PC-9 (cell line): ENCODE measurements around the gene CTNND2. TPM values are rescaled to one million over a fixed set of nuclear protein-coding genes. Genes with fewer than 3 reads are reported as not detected.

Source experiments
- BruUV-seq: library from RNA; stranded (reverse); fragments of 400-500 nt; replicated peaks from 2 replicates; lab custom pipeline; 2021; lab: Mats Ljungman, UMichigan
- CTCF ChIA-PET: fragments of 300-600 bp; sonication (Branson Sonifier 250); formaldehyde crosslinking; loops from one replicate; lab custom pipeline; 2022; ENCODE audit warnings: antibody characterized with exemption; lab: Charles Lee
- POLR2A ChIA-PET: fragments of 300-600 bp; sonication (Branson Sonifier 250); formaldehyde crosslinking; loops from one replicate; lab custom pipeline; 2022; ENCODE audit warnings: antibody characterized with exemption; ENCODE audit not compliant: unreplicated experiment; lab: Charles Lee
- DNase-seq, 2 experiments: peaks; one replicate each; pipeline versions ENCODE4 v3.0.0 to v3.0.0-alpha.2; 2015 to 2022; ENCODE audit warnings: mixed read lengths in 1 of 2
- H2AFZ ChIP-seq: fragments of 200-600 bp; sonication (generic); 2 replicates; pipeline ENCODE4 v1.8.1; 2017; ENCODE audit warnings: antibody characterized with exemption
- H3F3A ChIP-seq: fragments of 200-600 bp; sonication (generic); 2 replicates; pipeline ENCODE4 v1.8.1; 2017; ENCODE audit warnings: antibody characterized with exemption, mild to moderate bottlenecking, low read depth; ENCODE audit not compliant: insufficient read depth
- H3K27ac ChIP-seq: fragments of 200-600 bp; sonication (generic); 2 replicates; pipeline ENCODE4 v1.6.1; 2016; ENCODE audit warnings: mixed run types
- H3K27me3 ChIP-seq: fragments of 200-600 bp; sonication (generic); 2 replicates; pipeline ENCODE4 v1.6.1; 2016; ENCODE audit warnings: low read depth, mixed run types; ENCODE audit not compliant: insufficient read depth
- H3K36me3 ChIP-seq: fragments of 200-600 bp; sonication (generic); 2 replicates; pipeline ENCODE4 v1.6.1; 2016; ENCODE audit warnings: low read depth, mixed run types
- H3K4me1 ChIP-seq: fragments of 200-600 bp; sonication (generic); replicated peaks from 2 replicates; pipeline ENCODE4 v1.6.1; 2016; ENCODE audit warnings: mixed run types; ENCODE audit not compliant: insufficient read depth
- H3K4me2 ChIP-seq: fragments of 200-600 bp; sonication (generic); 2 replicates; pipeline ENCODE4 v1.6.1; 2017; ENCODE audit warnings: mixed run types
- H3K4me3 ChIP-seq: fragments of 200-600 bp; sonication (generic); 2 replicates; pipeline ENCODE4 v1.6.1; 2016; ENCODE audit warnings: mixed run types
- H3K79me2 ChIP-seq: fragments of 200-600 bp; sonication (generic); 2 replicates; pipeline ENCODE4 v1.6.1; 2017; ENCODE audit warnings: low read depth, mixed run types
- H3K9me2 ChIP-seq: fragments of 200-600 bp; sonication (generic); 2 replicates; pipeline ENCODE4 v1.8.1; 2017; ENCODE audit warnings: mild to moderate bottlenecking; ENCODE audit not compliant: insufficient read depth
- H3K9me3 ChIP-seq: fragments of 200-600 bp; sonication (generic); 2 replicates; pipeline ENCODE4 v1.8.1; 2016; ENCODE audit warnings: low read depth; ENCODE audit not compliant: insufficient read depth
- H4K20me1 ChIP-seq: fragments of 200-600 bp; sonication (generic); 2 replicates; pipeline ENCODE4 v1.8.1; 2017; ENCODE audit not compliant: insufficient read depth
- EZH2 ChIP-seq: fragments of 200-600 bp; sonication (generic); IDR thresholded peaks from 2 replicates; pipeline ENCODE4 v1.8.0; 2017; ENCODE audit warnings: antibody characterized with exemption, low read depth
- intact Hi-C: fragments of 100-400 bp; cut with micrococcal nuclease; formaldehyde crosslinking; loops from one replicate; pipeline ENCODE4 v1.10.0; 2022; ENCODE audit not compliant: unreplicated experiment
- total RNA-seq: library from RNA; stranded (reverse); gene quantifications from 2 replicates; pipeline ENCODE4 v1.2.3, GENCODE V29; 2021
- TF ChIP-seq, protein P1 (sequence below): fragments of 200-600 bp; sonication (generic); conservative IDR thresholded peaks from 2 replicates; pipeline ENCODE4 v1.6.1; 2017; ENCODE audit warnings: mixed run types, antibody characterized with exemption, mild to moderate bottlenecking, moderate library complexity

CTNND2 gene
- total RNA-seq, 1 experiment from 2014 or later: not detected

DNA sequence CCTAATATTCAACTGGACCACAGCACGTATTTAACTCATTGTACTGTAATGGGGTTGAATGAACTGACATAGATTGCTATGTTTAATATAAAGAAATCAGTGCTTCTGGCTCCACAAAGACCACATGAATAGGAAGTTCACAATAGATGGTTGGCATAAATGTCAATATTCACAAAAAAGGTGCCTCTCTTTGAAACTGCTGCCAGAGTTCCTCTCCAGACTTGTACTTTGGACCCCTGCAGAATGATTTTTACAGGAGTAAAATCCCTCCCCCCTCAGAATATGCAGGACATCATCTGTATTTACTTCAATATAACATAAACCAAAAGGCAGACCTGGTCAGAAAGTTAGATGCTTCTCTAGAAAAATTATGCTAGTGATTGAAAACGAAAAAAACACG lies 634.7 kb downstream of the CTNND2 start:
- H3K27me3 ChIP-seq: peaks cover 33% of the 10 kb centered on the region
- 0 out of 2 replicates have a peak, but pooled peaks cover 4% of the 10 kb centered on the region for H4K20me1 ChIP-seq
- no peak overlapping the region for H3K27ac ChIP-seq
- no peaks in the 10 kb centered on the region for H3K9me2 ChIP-seq
- ChIA-PET POLR2A (no interaction called here), CTCF (no interaction called here)
- DNase-seq: no peak
- no peak for TF ChIP-seq EZH2
- TF ChIP-seq, protein P1, sequence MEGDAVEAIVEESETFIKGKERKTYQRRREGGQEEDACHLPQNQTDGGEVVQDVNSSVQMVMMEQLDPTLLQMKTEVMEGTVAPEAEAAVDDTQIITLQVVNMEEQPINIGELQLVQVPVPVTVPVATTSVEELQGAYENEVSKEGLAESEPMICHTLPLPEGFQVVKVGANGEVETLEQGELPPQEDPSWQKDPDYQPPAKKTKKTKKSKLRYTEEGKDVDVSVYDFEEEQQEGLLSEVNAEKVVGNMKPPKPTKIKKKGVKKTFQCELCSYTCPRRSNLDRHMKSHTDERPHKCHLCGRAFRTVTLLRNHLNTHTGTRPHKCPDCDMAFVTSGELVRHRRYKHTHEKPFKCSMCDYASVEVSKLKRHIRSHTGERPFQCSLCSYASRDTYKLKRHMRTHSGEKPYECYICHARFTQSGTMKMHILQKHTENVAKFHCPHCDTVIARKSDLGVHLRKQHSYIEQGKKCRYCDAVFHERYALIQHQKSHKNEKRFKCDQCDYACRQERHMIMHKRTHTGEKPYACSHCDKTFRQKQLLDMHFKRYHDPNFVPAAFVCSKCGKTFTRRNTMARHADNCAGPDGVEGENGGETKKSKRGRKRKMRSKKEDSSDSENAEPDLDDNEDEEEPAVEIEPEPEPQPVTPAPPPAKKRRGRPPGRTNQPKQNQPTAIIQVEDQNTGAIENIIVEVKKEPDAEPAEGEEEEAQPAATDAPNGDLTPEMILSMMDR: no peak
- no peak overlapping the region for H3K4me2 ChIP-seq
- no TSS peak for BruUV-seq
- no peaks in the 10 kb centered on the region for H3F3A ChIP-seq
- no peak overlapping the region for H2AFZ ChIP-seq
- no peaks in the 10 kb centered on the region for H3K36me3 ChIP-seq
- H3K9me3 ChIP-seq: no peaks in the 10 kb centered on the region
- H3K79me2 ChIP-seq: no peaks in the 10 kb centered on the region
- no peaks in the 10 kb centered on the region for H3K4me1 ChIP-seq
- intact Hi-C loops: loop anchor here (10.0 kb wide), 1 partner anchor 815 kb away; no protein-coding TSS in a partner anchor
- H3K4me3 ChIP-seq: no peak overlapping the region

DNA sequence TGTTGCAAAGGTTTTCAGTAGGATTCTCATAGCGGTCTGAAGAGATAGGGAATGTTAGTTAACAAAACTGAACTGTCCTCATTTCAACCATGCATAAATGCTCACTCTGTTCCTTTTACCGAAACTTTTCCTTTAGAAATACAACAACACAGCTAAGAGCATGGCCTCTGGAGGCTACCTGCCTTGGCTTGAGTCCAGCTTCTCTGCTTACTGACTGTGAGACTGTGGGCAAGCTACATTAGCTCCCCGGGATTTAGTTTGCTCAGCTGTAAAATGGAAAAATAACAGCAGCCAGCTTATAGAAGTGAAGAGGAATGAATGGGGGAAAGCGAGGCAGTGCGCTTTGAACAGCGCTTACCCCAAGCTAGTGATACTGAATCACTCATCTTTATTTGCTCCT lies 635.4 kb downstream of the CTNND2 start:
- intact Hi-C loops: loop anchor here (10.0 kb wide), 1 partner anchor 814 kb away; no protein-coding TSS in a partner anchor
- no TSS peak for BruUV-seq
- Histone ChIP-seq H3K4me1 (no peaks in the 10 kb centered on the region), H2AFZ (no peak overlapping the region), H3K27me3 (peaks cover 27% of the 10 kb centered on the region), H3K36me3 (no peaks in the 10 kb centered on the region), H3K9me3 (no peaks in the 10 kb centered on the region), H3K27ac (no peak overlapping the region), H3F3A (no peaks in the 10 kb centered on the region), H4K20me1 (0 out of 2 replicates have a peak, but pooled peaks cover 4% of the 10 kb centered on the region), H3K79me2 (no peaks in the 10 kb centered on the region), H3K4me3 (no peak overlapping the region), H3K9me2 (no peaks in the 10 kb centered on the region), H3K4me2 (no peak overlapping the region)
- ChIA-PET POLR2A (no interaction called here), CTCF (no interaction called here)
- no peak for DNase-seq
- no peak for TF ChIP-seq EZH2
- TF ChIP-seq, protein P1: no peak

DNA sequence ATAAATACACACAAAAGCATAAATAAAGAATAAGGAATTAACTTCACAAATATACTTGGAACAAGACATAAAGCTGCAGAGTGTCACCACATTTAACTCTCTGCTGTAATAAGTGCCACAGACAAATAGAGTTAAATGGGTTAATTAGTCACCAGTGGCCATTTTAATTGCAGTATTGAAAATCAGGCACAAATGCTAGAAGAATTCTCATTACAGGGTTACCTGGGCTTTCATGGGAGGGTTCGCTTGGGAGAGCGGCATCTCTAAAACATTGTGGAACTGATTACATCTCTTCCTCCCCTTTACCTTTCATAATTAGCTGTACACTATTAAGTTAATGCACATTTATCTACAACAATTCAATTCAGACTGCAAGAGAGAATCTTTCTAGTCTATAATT lies 637.9 kb downstream of the CTNND2 start:
- Histone ChIP-seq H2AFZ (no peak overlapping the region), H3K27me3 (peaks cover 12% of the 10 kb centered on the region), H3F3A (no peaks in the 10 kb centered on the region), H3K4me1 (no peaks in the 10 kb centered on the region), H3K36me3 (no peaks in the 10 kb centered on the region), H3K9me3 (no peaks in the 10 kb centered on the region), H3K4me3 (no peak overlapping the region), H3K9me2 (no peaks in the 10 kb centered on the region), H4K20me1 (0 out of 2 replicates have a peak, but pooled peaks cover 4% of the 10 kb centered on the region), H3K27ac (no peak overlapping the region), H3K4me2 (no peak overlapping the region), H3K79me2 (no peaks in the 10 kb centered on the region)
- intact Hi-C loops: loop anchor here (2.0 to 10.0 kb wide), 4 partner anchors 228 to 812 kb away; no protein-coding TSS in a partner anchor
- POLR2A ChIA-PET: no interaction called here
- CTCF ChIA-PET: no interaction called here
- DNase-seq: no peak
- TF ChIP-seq, protein P1: no peak
- no peak for TF ChIP-seq EZH2
- BruUV-seq: no TSS peak
